GM18951 (cell line): ENCODE results near the gene HSPG2.
"Not testable (repeated sequence)": the region's sequence is repeated elsewhere in the genome, so short reads cannot be mapped to it uniquely, and the experiment has no call there.

Source experiments
- POLR2A ChIP-seq: IDR thresholded peaks from 4 replicates; pipeline ENCODE4 v1.6.1; 2011; ENCODE audit warnings: mild to moderate bottlenecking; ENCODE audit not compliant: insufficient read length, insufficient read depth; ENCODE audit errors: extremely low read depth
- in situ Hi-C: fragments of 300-500 bp; cut with MboI; formaldehyde crosslinking; loops from one replicate; pipeline ENCODE4 v1.12.0; 2022; ENCODE audit warnings: low sequenced_read_pairs, mixed read lengths, inconsistent platforms; ENCODE audit not compliant: unreplicated experiment

The HSPG2 gene

GRCh38 chr1:21937034-21937371 lies at the start of gene HSPG2:
Gene HSPG2 (minus strand): TSS chr1:21937310. CDS start chr1:21937217, 93 bp downstream.
- in situ Hi-C loops, result no loop called here
- TF ChIP-seq POLR2A, result no peak

DNA sequence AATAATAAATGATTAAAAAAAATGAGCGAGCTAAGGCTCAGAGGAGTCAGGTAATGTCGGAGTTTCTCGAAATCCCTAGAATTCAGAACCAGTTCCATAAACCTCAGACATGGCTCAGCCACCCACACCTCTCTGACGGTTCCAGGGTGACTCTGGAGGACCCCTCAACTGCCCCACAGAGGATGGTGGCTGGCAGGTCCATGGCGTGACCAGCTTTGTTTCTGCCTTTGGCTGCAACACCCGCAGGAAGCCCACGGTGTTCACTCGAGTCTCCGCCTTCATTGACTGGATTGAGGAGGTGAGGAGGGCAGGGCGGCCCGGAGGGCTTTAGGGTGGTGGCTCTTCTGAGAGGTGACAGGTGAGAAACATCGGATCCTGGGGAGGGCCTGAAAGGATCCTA lies 49.3 kb upstream of the HSPG2 start:
- in situ Hi-C loops, result not testable (repeated sequence)

DNA sequence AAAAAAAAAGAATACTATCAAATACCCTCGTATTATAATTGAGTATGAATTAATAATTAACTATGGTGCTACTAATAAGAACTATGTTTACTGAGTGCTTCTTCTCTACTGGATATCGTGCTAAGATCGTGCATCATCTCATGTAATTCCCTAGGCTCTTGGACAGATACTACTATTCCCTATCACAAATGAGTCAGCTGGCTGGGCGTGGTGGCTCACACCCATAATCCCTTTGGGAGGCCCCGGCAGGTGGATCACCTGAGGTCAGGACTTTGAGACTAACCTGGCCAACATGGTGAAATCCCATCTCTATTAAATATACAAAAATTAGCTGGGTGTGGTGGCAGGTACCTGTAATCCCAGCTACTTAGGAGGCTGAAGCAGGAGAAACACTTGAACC lies 48.8 kb upstream of the HSPG2 start:
- in situ Hi-C loops, result not testable (repeated sequence)

DNA sequence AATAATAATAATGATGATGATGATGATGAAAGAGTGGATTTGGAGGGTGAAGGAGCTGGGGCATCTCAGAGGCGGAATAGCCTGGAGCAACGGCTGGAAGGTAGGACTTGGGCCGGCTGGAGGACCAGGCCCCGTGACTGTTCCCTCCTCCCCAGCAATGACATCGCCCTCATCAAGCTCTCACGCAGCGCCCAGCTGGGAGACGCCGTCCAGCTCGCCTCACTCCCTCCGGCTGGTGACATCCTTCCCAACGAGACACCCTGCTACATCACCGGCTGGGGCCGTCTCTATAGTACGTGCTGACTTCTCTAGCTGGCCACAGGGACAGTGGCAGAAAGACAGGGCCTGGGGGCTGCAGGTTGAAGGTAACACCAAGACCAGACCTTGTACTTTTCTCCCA lies 46.4 kb upstream of the HSPG2 start:
- in situ Hi-C loops, result not testable (repeated sequence)

GRCh38 chr1:21982122-21982521 lies 45.0 kb upstream of the HSPG2 start:
- in situ Hi-C loops, result not testable (repeated sequence)

DNA sequence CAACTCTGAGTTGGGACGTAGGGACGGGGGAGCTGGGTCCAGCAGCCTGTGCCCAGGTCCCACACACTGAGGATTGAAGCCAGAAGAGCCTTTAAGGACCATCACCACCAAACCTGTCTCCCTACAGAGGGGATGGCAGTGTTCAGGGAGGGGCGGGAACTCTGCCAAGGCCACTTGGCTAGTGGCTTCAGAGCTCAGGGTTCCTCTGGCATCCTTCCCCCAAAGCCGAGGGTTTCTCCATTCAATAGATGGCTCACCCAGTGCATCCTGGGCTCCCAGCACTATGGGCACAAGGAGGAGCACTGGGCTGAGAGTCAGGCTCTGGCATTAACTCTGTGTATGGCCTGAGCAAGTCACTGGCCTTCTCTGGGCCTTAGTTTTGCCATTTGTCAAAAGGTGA lies 44.1 kb upstream of the HSPG2 start:
- in situ Hi-C loops, result not testable (repeated sequence)

- in situ Hi-C loops, result not testable (repeated sequence)
These were observed 43.6 kb upstream of the HSPG2 start for GRCh38 chr1:21980515-21981220.

DNA sequence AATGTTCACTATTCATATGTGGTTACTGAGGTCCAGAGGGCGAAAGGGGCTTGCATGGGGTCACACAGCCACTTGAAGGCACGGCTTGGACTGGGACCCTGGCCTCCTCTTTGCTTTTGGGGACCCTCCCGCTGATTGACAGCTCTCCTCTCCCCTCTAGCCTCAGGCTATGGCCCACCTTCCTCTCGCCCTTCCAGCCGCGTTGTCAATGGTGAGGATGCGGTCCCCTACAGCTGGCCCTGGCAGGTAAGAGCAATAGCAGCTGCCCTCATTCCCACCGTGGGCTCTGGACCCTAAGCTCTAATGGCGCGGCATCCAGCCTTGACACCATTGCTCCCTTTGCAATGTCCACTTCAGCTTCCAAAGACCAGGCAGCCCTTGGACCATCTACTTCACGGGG lies 41.1 kb upstream of the HSPG2 start:
- in situ Hi-C loops, result not testable (repeated sequence)

DNA sequence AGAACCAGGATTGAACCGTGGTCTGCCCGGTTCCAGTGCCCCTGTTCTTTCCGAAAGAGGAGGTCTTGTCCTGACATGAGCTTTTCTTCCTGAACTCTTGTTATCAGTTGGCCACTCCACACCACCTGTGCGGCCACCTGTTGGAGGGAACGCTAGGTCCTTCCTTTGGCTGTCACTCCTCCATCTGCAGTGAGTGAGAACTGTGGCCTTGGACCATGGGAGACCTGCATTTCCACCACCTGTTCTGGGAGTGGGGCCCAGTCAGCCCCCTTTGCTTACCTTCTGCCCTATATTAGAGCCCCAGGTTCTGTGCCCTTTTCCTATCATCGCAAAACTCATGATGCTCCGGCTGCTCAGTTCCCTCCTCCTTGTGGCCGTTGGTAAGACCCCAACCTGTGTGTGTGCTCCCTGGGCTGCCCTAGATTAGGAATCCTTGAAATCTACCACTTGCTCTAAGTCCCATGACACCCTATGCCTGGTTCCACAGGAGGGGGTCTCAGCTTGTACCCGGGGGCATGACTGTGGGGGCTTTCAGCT lies 39.7 kb upstream of the HSPG2 start, which contains the start of gene CELA3B:
TSS of gene CELA3B (plus strand) at position 320 of the 537 bp plus-strand sequence. CDS start at position 338, 18 bp downstream.
- in situ Hi-C loops, result not testable (repeated sequence)

DNA sequence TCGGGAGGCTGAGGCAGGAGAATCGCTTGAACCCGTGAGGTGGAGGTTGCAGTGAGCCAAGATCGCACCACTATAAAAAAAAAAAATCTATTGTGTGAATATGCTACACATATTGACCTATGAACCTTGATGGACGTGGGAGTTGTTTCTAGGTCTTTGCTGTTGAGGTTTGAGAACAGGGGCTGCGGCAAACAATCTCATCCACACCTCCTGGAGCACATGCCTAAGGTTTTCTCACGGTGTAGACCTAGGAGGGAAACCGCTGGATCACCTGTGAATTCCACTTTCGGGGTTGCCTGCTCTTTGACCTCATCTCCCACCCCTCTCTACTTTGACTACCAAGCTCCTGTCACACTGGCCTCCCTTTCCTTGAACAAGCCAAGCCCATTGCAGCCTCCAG lies 38.2 kb upstream of the HSPG2 start:
- in situ Hi-C loops, result not testable (repeated sequence)

DNA sequence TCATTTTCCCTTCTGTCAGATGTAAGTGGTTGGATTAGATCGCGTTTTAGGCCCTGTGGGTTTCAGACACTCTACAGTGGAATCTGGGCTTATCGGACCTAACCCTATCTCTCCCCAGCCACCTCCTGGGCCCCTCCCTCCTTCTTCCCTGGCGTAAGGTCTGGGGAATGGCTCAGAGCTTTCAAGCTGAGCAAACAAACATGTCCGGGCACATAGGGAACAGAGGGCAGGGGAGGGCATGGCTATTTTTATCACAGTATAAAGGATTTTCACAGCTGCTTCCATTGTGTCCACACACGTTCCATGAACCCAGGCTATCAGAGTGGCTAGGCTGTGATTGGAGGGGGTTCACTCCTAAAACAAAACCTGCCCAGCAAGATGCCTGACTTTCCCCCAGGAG lies 37.6 kb upstream of the HSPG2 start:
- in situ Hi-C loops, result loop anchor here (25.0 kb wide), 1 partner anchor 262 kb away; no protein-coding TSS in a partner anchor

GRCh38 chr1:21973948-21974347 lies 36.8 kb upstream of the HSPG2 start:
- in situ Hi-C loops, result loop anchor here (25.0 kb wide), 1 partner anchor 262 kb away; no protein-coding TSS in a partner anchor

- in situ Hi-C loops, result loop anchor here (25.0 kb wide), 1 partner anchor 261 kb away; no protein-coding TSS in a partner anchor
These were observed 35.9 kb upstream of the HSPG2 start for GRCh38 chr1:21972973-21973441.

DNA sequence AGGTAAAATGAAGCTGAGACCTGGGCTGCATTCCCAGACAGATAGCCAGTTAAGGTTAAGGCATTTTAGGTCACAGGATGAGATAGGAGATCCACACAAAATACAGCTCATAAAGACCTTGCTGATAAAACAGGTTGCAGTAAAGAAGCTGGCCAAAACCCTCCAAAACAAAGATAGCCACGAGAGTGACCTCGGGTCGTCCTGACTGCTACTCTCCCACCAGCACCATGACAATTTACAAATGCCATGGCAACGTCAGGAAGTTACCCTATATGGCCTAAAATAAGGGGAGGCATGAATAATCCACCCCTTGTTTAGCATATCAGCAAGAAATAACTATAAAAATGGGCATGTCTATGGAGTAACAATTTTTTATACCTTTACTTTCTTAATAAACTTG lies 33.4 kb upstream of the HSPG2 start:
- in situ Hi-C loops, result loop anchor here (25.0 kb wide), 1 partner anchor 258 kb away; no protein-coding TSS in a partner anchor

DNA sequence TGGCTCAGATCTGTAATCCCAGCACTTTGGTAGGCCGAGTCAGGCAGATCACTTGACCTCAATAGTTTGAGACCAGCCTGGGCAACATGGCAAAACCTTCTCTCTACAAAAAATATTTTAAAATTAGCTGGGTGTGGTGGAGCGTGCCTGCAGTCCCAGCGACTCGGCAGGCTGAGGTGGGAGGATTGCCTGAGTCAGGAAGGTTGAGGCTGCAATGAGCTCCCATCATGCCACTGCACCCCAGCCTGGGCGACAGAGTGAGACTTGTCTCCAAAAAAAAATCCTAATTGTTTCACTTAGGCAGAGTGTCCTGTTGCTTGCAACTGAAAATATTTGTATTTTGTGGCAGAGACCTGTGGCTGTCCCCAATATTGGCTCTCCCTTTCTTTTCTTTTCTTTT lies 32.0 kb upstream of the HSPG2 start:
- in situ Hi-C loops, result loop anchor here (25.0 kb wide), 1 partner anchor 257 kb away; no protein-coding TSS in a partner anchor

GRCh38 chr1:21967216-21967615 lies 30.1 kb upstream of the HSPG2 start:
- in situ Hi-C loops, result loop anchor here (25.0 kb wide), 1 partner anchor 255 kb away; no protein-coding TSS in a partner anchor
